H1 (cell line): ENCODE results near the gene NPHP4. TPM values are rescaled to one million over a fixed set of nuclear protein-coding genes. Genes with fewer than 3 reads are reported as not detected.
A peak's percentile ranks its signal among the peaks of the same experiment; 100 is the strongest.

Experiments used
- ASH2L ChIP-seq: fragments of 200-600, 300-600 bp; sonication (generic); IDR thresholded peaks from one replicate; pipeline ENCODE4 v1.7.1; 2017; ENCODE audit warnings: low read length
- ATF2 ChIP-seq: IDR thresholded peaks from 2 replicates; pipeline ENCODE4 v1.6.1; 2012; ENCODE audit warnings: low read length, inconsistent platforms
- CTCF ChIP-seq, 3 experiments: IDR thresholded peaks; 1 replicate in 2 of 3; 2 replicates in 1 of 3; pipeline versions ENCODE4 v1.5.1 to v1.6.1; 2011; ENCODE audit warnings: low read length in 3 of 3, mild to moderate bottlenecking in 3 of 3, inconsistent platforms in 2 of 3, low read depth in 1 of 3, moderate library complexity in 1 of 3; ENCODE audit not compliant: insufficient read depth in 1 of 3; ENCODE audit errors: control extremely low read depth in 1 of 3
- EP300 ChIP-seq, 2 experiments: IDR thresholded peaks; 1 replicate in 1 of 2; 2 replicates in 1 of 2; pipeline ENCODE4 v1.6.1; 2011 to 2012; ENCODE audit warnings: low read depth in 2 of 2, low read length in 2 of 2, mild to moderate bottlenecking in 2 of 2, borderline replicate concordance in 1 of 2, inconsistent platforms in 1 of 2, moderate library complexity in 1 of 2
- HDAC2 ChIP-seq, 2 experiments: fragments of 300-600 bp in 1 of 2; sonication (generic) in 1 of 2; IDR thresholded peaks; 2 replicates each; pipeline ENCODE4 v1.6.1; 2011 to 2012; ENCODE audit warnings: low read depth in 2 of 2, low read length in 2 of 2, mild to moderate bottlenecking in 2 of 2, moderate library complexity in 2 of 2, borderline replicate concordance in 1 of 2, inconsistent platforms in 1 of 2
- JUND ChIP-seq: IDR thresholded peaks from 2 replicates; pipeline ENCODE4 v1.6.1; 2011; ENCODE audit warnings: mild to moderate bottlenecking, improper control_type of control experiment, low read length
- MAX ChIP-seq: IDR thresholded peaks from 2 replicates; pipeline ENCODE4 v1.6.1; 2012; ENCODE audit warnings: inconsistent platforms
- PHF8 ChIP-seq: fragments of 200-600 bp; sonication (generic); conservative IDR thresholded peaks from 2 replicates; pipeline ENCODE4 v1.7.1; 2012; ENCODE audit warnings: low read depth, mild to moderate bottlenecking, inconsistent platforms, low read length, moderate library complexity
- SRF ChIP-seq: IDR thresholded peaks from 2 replicates; pipeline ENCODE4 v1.6.1; 2011; ENCODE audit warnings: mild to moderate bottlenecking, low read depth, low read length, moderate library complexity
- SUZ12 ChIP-seq: fragments of 200-600 bp; sonication (generic); IDR thresholded peaks from 2 replicates; pipeline ENCODE4 v1.6.1; 2012; ENCODE audit warnings: mild to moderate bottlenecking, inconsistent platforms, low read length, moderate library complexity, mixed read lengths
- polyA plus RNA-seq, 7 experiments: library from polyadenylated mRNA; depleted of rRNA in 3 of 7; stranded (reverse) in 5 of 7; unstranded in 2 of 7; fragments of >200 nt in 5 of 7; fragments of 200-250 nt in 2 of 7; gene quantifications; 1 replicate in 5 of 7; 2 replicates in 1 of 7; 4 replicates in 1 of 7; pipeline versions ENCODE4 v1.2.1 to v1.2.3, GENCODE V29; 2011 to 2013; ENCODE audit warnings: missing spikeins in 2 of 7, mixed read lengths in 2 of 7
- total RNA-seq: library from RNA; stranded (reverse); fragmentation: NEBNext Ultra II Directional; extraction: Animal tissue kit (Norgen Biotek cat#: 25700); gene quantifications from 2 replicates; pipeline ENCODE4 v1.2.1, GENCODE V29; 2021

The NPHP4 gene
- total and polyA plus RNA-seq, 2 of the 8 experiments (the other 6 are each of a cell fraction or from before 2014, with no cell fraction given), result 5.8 to 14.0 TPM

- TF ChIP-seq ATF2 (no peak), HDAC2 (IDR thresholded peaks at IDR 0.05; ENCODE audit: borderline replicate concordance in 1 of 2, low read depth in 2 of 2, low read length in 2 of 2) (0 out of 4 replicates have a peak, but pooled peaks have one; percentile 43), EP300 (IDR thresholded peaks at IDR 0.05; ENCODE audit: borderline replicate concordance in 1 of 2, low read depth in 2 of 2, low read length in 2 of 2) (no peak), MAX (no peak), CTCF (IDR thresholded peaks at IDR 0.05; ENCODE audit: control extremely low read depth in 1 of 3, insufficient read depth in 1 of 3, low read depth in 1 of 3, low read length in 3 of 3) (no peak), ASH2L (peak; percentile 41), PHF8 (no peak), SUZ12 (no peak), SRF (no peak), JUND (no peak)
These were observed 95.2 kb downstream of the NPHP4 start (continued) for GRCh38 chr1:5896706-5897660.
